Sigmoid colon (tissue), 7 donors: Measurements from ENCODE around the gene CDX2. TPM values are rescaled to one million over a fixed set of nuclear protein-coding genes. Genes with fewer than 3 reads are reported as not detected.

Experiments used
- DNase-seq: peaks from one replicate; pipeline ENCODE4 v3.0.0-alpha.2; 2019
- H3K27ac ChIP-seq, 4 donors: fragments of 200-600 bp; sonication (generic); one replicate each; pipeline ENCODE4 v1.5.1; 2016 to 2019; ENCODE audit warnings: mild to moderate bottlenecking in 1 of 4
- H3K27me3 ChIP-seq, 3 donors: fragments of 200-600 bp; sonication (generic); one replicate each; pipeline ENCODE4 v1.5.1; 2019; ENCODE audit warnings: mild to moderate bottlenecking in 1 of 3
- H3K36me3 ChIP-seq, 4 donors: fragments of 200-600 bp; sonication (generic); one replicate each; pipeline ENCODE4 v1.5.1; 2016 to 2019
- H3K4me1 ChIP-seq, 4 donors: fragments of 200-600 bp; sonication (generic); one replicate each; pipeline ENCODE4 v1.5.1; 2017 to 2019
- H3K4me3 ChIP-seq, 4 donors: fragments of 200-600 bp; sonication (generic); one replicate each; pipeline ENCODE4 v1.5.1; 2017 to 2019; ENCODE audit warnings: mild to moderate bottlenecking in 2 of 4, moderate library complexity in 1 of 4
- H3K9me3 ChIP-seq, 4 donors: fragments of 200-600 bp in 3 of 4; sonication (generic) in 3 of 4; one replicate each; pipeline versions ENCODE4 v1.5.1 to v1.6.1; 2013 to 2019
- EP300 ChIP-seq, 4 donors: sonication (generic); formaldehyde crosslinking; IDR thresholded peaks; one replicate each; pipeline ENCODE4 v1.6.1; 2017; ENCODE audit warnings: antibody characterized with exemption in 4 of 4
- POLR2A ChIP-seq, 2 donors: fragments of 450-650 bp; IDR thresholded peaks; one replicate each; pipeline ENCODE4 v1.6.1; 2016; ENCODE audit warnings: antibody characterized with exemption in 2 of 2, mild to moderate bottlenecking in 2 of 2, moderate library complexity in 2 of 2
- POLR2AphosphoS5 ChIP-seq, 4 donors: sonication (generic); formaldehyde crosslinking; IDR thresholded peaks; one replicate each; pipeline ENCODE4 v1.6.1; 2017; ENCODE audit warnings: antibody characterized with exemption in 4 of 4
- WGBS, 2 donors: extraction: QIAGEN DNeasy Blood & Tissue Kit; methylation state at CpG; one replicate each; pipeline ENCODE4 v1.1.7; 2013; 5-methylcytosine and 5-hydroxymethylcytosine counted together
- intact Hi-C: fragments of 100-400 bp; cut with DNase I; formaldehyde crosslinking; loops from one replicate; pipeline ENCODE4 v1.15.1; 2023
- polyA plus RNA-seq, 3 donors: library from polyadenylated mRNA; stranded (reverse); fragments of 200-250 nt; gene quantifications; one replicate each; pipeline ENCODE4 v1.2.3, GENCODE V29; 2013
- total RNA-seq, 4 donors: library from RNA; depleted of rRNA; stranded (reverse); fragments of >200 nt; gene quantifications; one replicate each; pipeline ENCODE4 v1.1.0, GENCODE V29; 2016
- TF ChIP-seq, protein P1 (sequence below), 4 experiments: fragments of 450-650 bp in 3 of 4; fragments of 200-600 bp in 1 of 4; IDR thresholded peaks; one replicate each; pipeline ENCODE4 v1.5.1; 2016 to 2019; ENCODE audit warnings: antibody characterized with exemption in 4 of 4, mild to moderate bottlenecking in 3 of 4, moderate library complexity in 2 of 4
- donor health status: healthy with polysubstance abuse.
- donor health status: Bipolar disorder and iron deficiency.
- donor health status: healthy.

CDX2 gene
- total and polyA plus RNA-seq, 7 donors: 146 to 220 (median 168) TPM; not detected in 4

DNA sequence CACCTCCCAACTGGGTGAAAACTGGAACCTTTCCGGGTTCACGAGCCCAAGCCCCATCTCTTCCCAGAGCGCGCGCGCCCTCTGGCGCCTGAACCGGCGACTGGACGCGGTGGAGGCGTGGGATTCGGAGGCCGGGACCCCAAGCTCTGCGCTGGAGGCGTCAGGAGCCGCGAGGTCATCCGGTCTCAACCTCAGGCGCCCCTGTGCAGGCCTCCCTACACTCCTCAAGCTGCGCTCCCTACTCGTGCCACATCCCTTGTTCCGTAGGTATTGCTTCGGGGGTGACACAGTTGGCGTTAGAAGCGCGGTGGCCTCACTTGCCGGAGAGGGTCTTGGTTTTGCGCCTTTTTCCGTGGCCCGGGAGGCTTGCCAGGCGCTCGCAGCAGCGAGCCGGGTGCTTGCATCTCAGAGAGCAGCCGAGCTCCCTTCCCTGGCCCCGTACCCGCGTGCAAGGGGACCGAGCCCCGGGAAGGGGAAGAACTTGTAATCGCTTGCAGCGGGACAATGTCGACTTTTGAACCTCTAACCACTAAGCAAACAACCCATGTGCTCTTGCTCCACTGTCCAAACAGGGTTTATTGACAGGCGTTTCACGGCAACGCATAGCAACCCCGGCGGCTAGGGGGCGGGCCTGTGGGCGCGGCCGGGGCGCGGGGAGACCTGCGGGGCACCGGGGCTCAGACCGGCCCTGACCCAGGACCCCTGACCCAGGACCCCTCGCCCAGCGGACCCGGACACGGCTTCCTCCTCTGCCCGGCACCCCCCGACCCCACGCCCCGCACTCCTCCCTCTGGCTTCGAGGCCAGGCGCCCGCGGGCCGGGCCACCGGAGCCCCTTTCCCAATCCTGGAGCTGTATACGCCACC, 8.5 kb downstream of the CDX2 start:
- 1% methylated on average over 73 of the region's 73 CpGs for WGBS, 2 donors
- Histone ChIP-seq H3K36me3 (no peaks in the 10 kb centered on the region), H3K27ac (no peak overlapping the region), H3K9me3 (no peaks in the 10 kb centered on the region), H3K4me3 (peak overlapping the region in 3 of 4 donors; percentile 7 to 40 (median 33)), H3K27me3 (peaks cover 56 to 100% (median 68%) of the 10 kb centered on the region in 3 donors), H3K4me1 (peaks cover 0 to 17% (median 15%) of the 10 kb centered on the region in 4 donors)
- intact Hi-C loops: no loop called here
- DNase-seq: no peak
- no peak for TF ChIP-seq POLR2AphosphoS5 (IDR thresholded peaks at IDR 0.05)

DNA sequence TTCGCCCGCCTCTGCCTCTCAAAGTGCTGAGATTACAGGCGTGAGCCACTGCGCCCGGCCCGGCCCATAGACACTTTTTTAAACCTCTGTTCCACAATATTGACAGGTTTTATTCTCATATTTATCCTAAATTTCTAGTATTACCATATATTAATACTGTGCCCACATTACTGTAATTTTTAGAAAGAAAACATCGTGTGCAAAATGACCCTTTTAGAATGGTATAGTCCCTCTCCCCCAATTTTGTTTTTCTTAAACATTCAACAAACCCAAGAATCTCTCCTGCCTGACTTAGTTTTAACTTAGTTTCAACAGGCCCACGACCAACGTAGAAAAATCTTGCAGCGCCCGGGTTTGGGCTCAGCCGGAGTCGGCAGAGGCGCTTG, 9.1 kb downstream of the CDX2 start:
- 6 to 18% methylated on average over 14 of the region's 14 CpGs for WGBS, 2 donors
- H3K4me1 ChIP-seq: peaks cover 0 to 17% (median 15%) of the 10 kb centered on the region in 4 donors
- no peaks in the 10 kb centered on the region for H3K9me3 ChIP-seq
- H3K27ac ChIP-seq: no peak overlapping the region
- TF ChIP-seq POLR2A (IDR thresholded peaks at IDR 0.05) (no peak), EP300 (IDR thresholded peaks at IDR 0.05) (no peak)
- no peaks in the 10 kb centered on the region for H3K36me3 ChIP-seq
- intact Hi-C loops: loop anchor here (10.0 kb wide), 1 partner anchor 135 kb away; no protein-coding TSS in a partner anchor
- peaks cover 60 to 100% (median 68%) of the 10 kb centered on the region in 3 donors for H3K27me3 ChIP-seq
- no peak for DNase-seq
- H3K4me3 ChIP-seq: peak overlapping the region in 2 of 4 donors; percentile 33 to 40

DNA sequence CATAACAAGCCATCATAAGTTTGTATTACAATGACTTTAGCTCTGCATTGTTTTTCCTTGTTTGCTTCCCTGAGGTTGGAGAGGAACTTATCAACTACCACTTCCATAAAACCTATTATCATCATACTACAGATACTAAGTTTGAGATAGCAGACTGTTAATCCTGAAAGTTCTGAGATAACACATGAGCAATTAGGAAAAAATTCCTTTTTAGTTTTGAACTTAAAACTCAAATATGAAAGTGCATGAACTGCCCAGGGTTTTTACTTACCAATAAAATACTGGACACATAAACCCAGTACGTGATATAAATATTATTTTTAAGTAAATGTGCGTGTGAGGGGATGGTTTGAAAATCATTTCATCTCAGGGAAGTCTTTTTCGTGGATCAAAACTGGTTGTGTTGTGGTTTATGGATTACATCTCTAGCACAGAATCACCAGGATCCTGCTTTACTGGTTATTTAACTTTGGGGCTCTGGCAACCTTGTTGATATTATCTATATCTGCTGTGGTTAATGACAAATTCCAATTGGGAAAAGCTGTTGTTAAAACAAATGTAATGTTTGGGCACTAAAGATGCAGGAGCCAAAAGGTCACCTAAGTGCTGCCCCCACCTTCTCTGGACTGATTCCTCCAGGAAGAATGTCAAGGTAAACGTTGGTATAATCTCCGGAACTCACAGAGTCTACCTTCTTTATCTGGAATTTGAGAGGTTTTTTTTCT, 12.4 kb downstream of the CDX2 start:
- Histone ChIP-seq H3K36me3 (no peaks in the 10 kb centered on the region), H3K4me3 (no peak overlapping the region), H3K27ac (no peak overlapping the region), H3K4me1 (peaks cover 0 to 32% (median 30%) of the 10 kb centered on the region in 4 donors), H3K27me3 (peaks cover 68 to 100% (median 88%) of the 10 kb centered on the region in 3 donors), H3K9me3 (no peaks in the 10 kb centered on the region)
- WGBS, 2 donors: 7 to 23% methylated on average over 5 of the region's 5 CpGs
- TF ChIP-seq POLR2A (IDR thresholded peaks at IDR 0.05) (no peak), EP300 (IDR thresholded peaks at IDR 0.05) (no peak), POLR2AphosphoS5 (IDR thresholded peaks at IDR 0.05) (no peak)
- TF ChIP-seq, protein P1, sequence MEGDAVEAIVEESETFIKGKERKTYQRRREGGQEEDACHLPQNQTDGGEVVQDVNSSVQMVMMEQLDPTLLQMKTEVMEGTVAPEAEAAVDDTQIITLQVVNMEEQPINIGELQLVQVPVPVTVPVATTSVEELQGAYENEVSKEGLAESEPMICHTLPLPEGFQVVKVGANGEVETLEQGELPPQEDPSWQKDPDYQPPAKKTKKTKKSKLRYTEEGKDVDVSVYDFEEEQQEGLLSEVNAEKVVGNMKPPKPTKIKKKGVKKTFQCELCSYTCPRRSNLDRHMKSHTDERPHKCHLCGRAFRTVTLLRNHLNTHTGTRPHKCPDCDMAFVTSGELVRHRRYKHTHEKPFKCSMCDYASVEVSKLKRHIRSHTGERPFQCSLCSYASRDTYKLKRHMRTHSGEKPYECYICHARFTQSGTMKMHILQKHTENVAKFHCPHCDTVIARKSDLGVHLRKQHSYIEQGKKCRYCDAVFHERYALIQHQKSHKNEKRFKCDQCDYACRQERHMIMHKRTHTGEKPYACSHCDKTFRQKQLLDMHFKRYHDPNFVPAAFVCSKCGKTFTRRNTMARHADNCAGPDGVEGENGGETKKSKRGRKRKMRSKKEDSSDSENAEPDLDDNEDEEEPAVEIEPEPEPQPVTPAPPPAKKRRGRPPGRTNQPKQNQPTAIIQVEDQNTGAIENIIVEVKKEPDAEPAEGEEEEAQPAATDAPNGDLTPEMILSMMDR (IDR thresholded peaks at IDR 0.05): no peak
- no peak for DNase-seq
- intact Hi-C loops: loop anchor here (10.0 kb wide), 1 partner anchor 132 kb away; no protein-coding TSS in a partner anchor

- Histone ChIP-seq H3K9me3 (no peaks in the 10 kb centered on the region), H3K4me3 (no peak overlapping the region), H3K27me3 (peaks cover 52 to 98% (median 75%) of the 10 kb centered on the region in 3 donors), H3K27ac (no peak overlapping the region), H3K4me1 (peaks cover 0 to 20% (median 17%) of the 10 kb centered on the region in 4 donors), H3K36me3 (no peaks in the 10 kb centered on the region)
- TF ChIP-seq EP300 (IDR thresholded peaks at IDR 0.05): no peak
- TF ChIP-seq POLR2AphosphoS5 (IDR thresholded peaks at IDR 0.05): no peak
- TF ChIP-seq, protein P1 (IDR thresholded peaks at IDR 0.05): no peak
- no peak for TF ChIP-seq POLR2A (IDR thresholded peaks at IDR 0.05)
- DNase-seq: no peak
- intact Hi-C loops: loop anchor here (10.0 kb wide), 1 partner anchor 130 kb away; no protein-coding TSS in a partner anchor
- 24 to 42% methylated on average over 11 of the region's 11 CpGs for WGBS, 2 donors
These were observed 14.0 kb downstream of the CDX2 start for GRCh38 chr13:27955014-27955591.

DNA sequence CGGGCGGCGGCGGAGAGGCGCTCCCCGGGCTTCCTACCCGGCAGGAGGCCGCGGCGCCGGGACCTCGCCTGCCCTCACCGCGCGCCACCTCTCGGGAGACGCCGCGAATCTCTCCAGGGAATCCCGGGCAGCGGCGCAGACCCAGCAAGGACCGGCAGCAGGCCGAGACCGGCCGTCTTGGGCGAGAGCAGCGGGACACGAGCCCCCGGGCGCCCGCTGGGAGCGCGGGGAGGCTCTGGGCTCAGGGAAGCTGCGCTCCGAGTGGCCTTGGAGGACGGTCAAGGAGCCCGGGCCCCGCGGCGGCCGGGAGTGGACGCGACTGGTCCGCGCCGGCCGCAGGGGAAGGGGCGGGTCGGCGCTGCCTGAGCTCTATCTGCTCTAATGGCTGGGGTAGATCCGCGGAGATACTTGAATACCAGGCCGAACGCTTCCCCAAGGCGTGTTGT, 14.7 kb downstream of the CDX2 start:
- Histone ChIP-seq H3K27me3 (peaks cover 46 to 95% (median 69%) of the 10 kb centered on the region in 3 donors), H3K36me3 (no peaks in the 10 kb centered on the region), H3K4me1 (peaks cover 0 to 16% (median 15%) of the 10 kb centered on the region in 4 donors), H3K4me3 (peak overlapping the region; percentile 12 to 51 (median 40)), H3K9me3 (no peaks in the 10 kb centered on the region), H3K27ac (peak overlapping the region in 1 of 4 donors; percentile 42)
- WGBS, 2 donors: 1 to 3% methylated on average over 56 of the region's 56 CpGs
- TF ChIP-seq POLR2A (IDR thresholded peaks at IDR 0.05) (no peak), POLR2AphosphoS5 (IDR thresholded peaks at IDR 0.05) (no peak), EP300 (IDR thresholded peaks at IDR 0.05) (no peak)
- TF ChIP-seq, protein P1 (IDR thresholded peaks at IDR 0.05): no peak
- intact Hi-C loops: loop anchor here (10.0 kb wide), 1 partner anchor 130 kb away; no protein-coding TSS in a partner anchor
- no peak for DNase-seq
